Measurements from ENCODE around the gene SCAF1.
A peak's percentile ranks its signal among the peaks of the same experiment; 100 is the strongest.
"Not testable (repeated sequence)": the region's sequence is repeated elsewhere in the genome, so short reads cannot be mapped to it uniquely, and the experiment has no call there.

The SCAF1 gene

GRCh38 chr19:49616945-49617344, 25.1 kb upstream of the SCAF1 start:
- no peak for DNase-seq

- not testable (repeated sequence) for DNase-seq
Observed at GRCh38 chr19:49617860-49618259, 24.1 kb upstream of the SCAF1 start.

- no peak for DNase-seq
Observed at GRCh38 chr19:49624967-49625910, 16.8 kb upstream of the SCAF1 start.

GRCh38 chr19:49626226-49626625, 15.8 kb upstream of the SCAF1 start:
- no peak for DNase-seq

GRCh38 chr19:49629659-49630058, 12.3 kb upstream of the SCAF1 start:
- no peak for DNase-seq

- DNase-seq: no peak
Observed at GRCh38 chr19:49631014-49631588, 10.9 kb upstream of the SCAF1 start.

GRCh38 chr19:49631610-49632192, 10.3 kb upstream of the SCAF1 start:
- DNase-seq: no peak

- DNase-seq: no peak
Observed at GRCh38 chr19:49632576-49632975, 9.4 kb upstream of the SCAF1 start.

GRCh38 chr19:49633273-49633672, 8.7 kb upstream of the SCAF1 start:
- not testable (repeated sequence) for DNase-seq

GRCh38 chr19:49635530-49636232, 6.3 kb upstream of the SCAF1 start:
- DNase-seq: no peak

- DNase-seq: no peak
Observed at GRCh38 chr19:49636233-49636932, 5.6 kb upstream of the SCAF1 start.

- no peak for DNase-seq
Observed at GRCh38 chr19:49637821-49638738, 3.9 kb upstream of the SCAF1 start.

- no peak for DNase-seq
Observed at GRCh38 chr19:49639401-49640112, 2.5 kb upstream of the SCAF1 start.

- DNase-seq: peak; percentile 100
Observed at GRCh38 chr19:49640113-49640898, 1.7 kb upstream of the SCAF1 start, which contains the start of gene RRAS. RRAS (minus strand) TSS chr19:49640143; CDS start chr19:49640098, 45 bp downstream.

GRCh38 chr19:49642492-49643035, 555 bp downstream of the SCAF1 start:
- DNase-seq: peak; percentile 22

GRCh38 chr19:49643466-49643865, 1.5 kb downstream of the SCAF1 start:
- DNase-seq: no peak

GRCh38 chr19:49645592-49645991, 3.6 kb downstream of the SCAF1 start:
- DNase-seq: no peak

GRCh38 chr19:49645995-49646394, 4.0 kb downstream of the SCAF1 start:
- no peak for DNase-seq

GRCh38 chr19:49646586-49646985, 4.6 kb downstream of the SCAF1 start:
- DNase-seq: no peak
